ENCODE results near the gene UBE4A.
"Not testable (repeated sequence)": the region's sequence is repeated elsewhere in the genome, so short reads cannot be mapped to it uniquely, and the experiment has no call there.

UBE4A gene

DNA sequence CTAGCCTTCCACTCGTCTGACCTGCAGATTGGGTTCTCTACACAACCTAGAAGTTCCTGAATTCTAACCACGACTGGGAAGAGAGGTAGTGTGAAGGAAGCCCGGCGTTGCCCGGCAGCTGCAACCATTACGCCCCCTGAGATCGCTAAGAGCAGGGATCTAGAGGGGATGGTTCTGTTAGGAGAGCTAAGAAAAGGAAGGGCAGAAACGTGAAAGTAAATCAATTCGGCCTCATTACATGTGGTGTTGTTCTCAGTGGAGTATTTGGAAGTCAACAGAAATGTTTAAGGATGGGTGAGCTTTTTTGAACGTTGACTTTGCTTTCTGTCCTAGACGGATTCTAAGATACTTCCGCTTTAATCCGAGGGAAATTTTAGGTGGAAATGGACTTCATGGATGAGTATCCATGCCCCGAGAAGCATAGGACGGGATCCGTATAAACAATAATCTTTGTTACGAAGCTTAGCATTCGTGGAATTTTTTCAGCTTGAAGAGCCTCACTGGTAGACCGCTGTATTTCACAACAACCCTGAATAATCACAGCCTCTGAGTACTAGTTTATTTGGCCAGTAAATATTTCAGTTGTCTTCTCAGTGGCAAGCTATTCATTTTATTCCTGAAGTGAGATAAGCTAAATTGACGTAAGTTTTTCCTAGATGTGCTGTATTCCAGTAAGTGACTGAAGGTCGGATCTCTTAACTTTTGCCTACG, 42.6 kb downstream of the UBE4A start:
- Histone ChIP-seq H3K9me3 (ENCODE audit: insufficient read depth, low read length, severe bottlenecking) (no peaks in the 10 kb centered on the region), H3K4me3 (ENCODE audit: low read depth in 1 of 2, low read length in 2 of 2) (peak overlapping the region; percentile 82 to 83), H3K36me3 (ENCODE audit: insufficient read depth, low read length) (peaks cover 49% of the 10 kb centered on the region), H4K20me1 (ENCODE audit: insufficient read depth, low read length) (peaks cover 47% of the 10 kb centered on the region), H2AFZ (ENCODE audit: low read depth, low read length) (peak overlapping the region; percentile 92), H3K27me3 (ENCODE audit: insufficient read depth, low read length, poor library complexity) (no peaks in the 10 kb centered on the region), H3K9ac (ENCODE audit: low read depth, low read length) (peak overlapping the region; percentile 84), H3K79me2 (ENCODE audit: insufficient read depth, low read length) (peaks cover 64% of the 10 kb centered on the region), H3K4me1 (ENCODE audit: insufficient read depth, low read length) (peaks cover 55% of the 10 kb centered on the region), H3K27ac (ENCODE audit: low read length) (peak overlapping the region; percentile 99), H3K4me2 (ENCODE audit: insufficient read depth, low read length) (peak overlapping the region; percentile 97)
- ATAC-seq (ENCODE audit: insufficient read depth, low read depth): peak; percentile 44
- DNase-seq: no peak
- no peak for TF ChIP-seq EZH2 (IDR thresholded peaks at IDR 0.05; ENCODE audit: borderline replicate concordance, low read depth, low read length, severe bottlenecking)
- TF ChIP-seq, protein P1, sequence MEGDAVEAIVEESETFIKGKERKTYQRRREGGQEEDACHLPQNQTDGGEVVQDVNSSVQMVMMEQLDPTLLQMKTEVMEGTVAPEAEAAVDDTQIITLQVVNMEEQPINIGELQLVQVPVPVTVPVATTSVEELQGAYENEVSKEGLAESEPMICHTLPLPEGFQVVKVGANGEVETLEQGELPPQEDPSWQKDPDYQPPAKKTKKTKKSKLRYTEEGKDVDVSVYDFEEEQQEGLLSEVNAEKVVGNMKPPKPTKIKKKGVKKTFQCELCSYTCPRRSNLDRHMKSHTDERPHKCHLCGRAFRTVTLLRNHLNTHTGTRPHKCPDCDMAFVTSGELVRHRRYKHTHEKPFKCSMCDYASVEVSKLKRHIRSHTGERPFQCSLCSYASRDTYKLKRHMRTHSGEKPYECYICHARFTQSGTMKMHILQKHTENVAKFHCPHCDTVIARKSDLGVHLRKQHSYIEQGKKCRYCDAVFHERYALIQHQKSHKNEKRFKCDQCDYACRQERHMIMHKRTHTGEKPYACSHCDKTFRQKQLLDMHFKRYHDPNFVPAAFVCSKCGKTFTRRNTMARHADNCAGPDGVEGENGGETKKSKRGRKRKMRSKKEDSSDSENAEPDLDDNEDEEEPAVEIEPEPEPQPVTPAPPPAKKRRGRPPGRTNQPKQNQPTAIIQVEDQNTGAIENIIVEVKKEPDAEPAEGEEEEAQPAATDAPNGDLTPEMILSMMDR (IDR thresholded peaks at IDR 0.05; ENCODE audit: borderline replicate concordance, extremely low read depth, low read length, poor library complexity, severe bottlenecking): peak; percentile 8

DNA sequence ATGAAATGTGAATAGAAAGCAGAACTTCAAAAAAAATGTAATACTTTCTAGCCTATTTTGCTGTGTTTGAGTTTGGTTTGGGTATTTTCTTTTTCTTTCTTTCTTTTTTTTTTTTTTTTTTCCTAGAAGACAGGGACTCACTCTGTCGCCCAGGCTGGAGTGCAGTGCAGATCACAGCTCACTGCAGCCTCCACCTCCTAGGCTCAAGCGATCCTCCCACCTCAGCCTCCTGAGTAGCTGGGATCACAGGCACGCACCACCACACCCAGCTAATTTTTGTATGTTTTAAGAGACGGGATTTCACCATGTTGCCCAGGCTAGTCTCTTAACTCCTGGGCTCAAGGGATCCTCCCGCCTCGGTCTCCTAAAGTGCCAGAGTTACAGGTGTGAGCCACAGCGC, 43.2 kb downstream of the UBE4A start:
- DNase-seq; H3K9me3 ChIP-seq (ENCODE audit: insufficient read depth, low read length, severe bottlenecking); H2AFZ ChIP-seq (ENCODE audit: low read depth, low read length); H3K27me3 ChIP-seq (ENCODE audit: insufficient read depth, low read length, poor library complexity); ATAC-seq (ENCODE audit: insufficient read depth, low read depth): not testable (repeated sequence)
- Histone ChIP-seq H3K79me2 (ENCODE audit: insufficient read depth, low read length) (peaks cover 69% of the 10 kb centered on the region), H3K36me3 (ENCODE audit: insufficient read depth, low read length) (peaks cover 49% of the 10 kb centered on the region), H3K4me2 (ENCODE audit: insufficient read depth, low read length) (peak overlapping the region; percentile 97), H4K20me1 (ENCODE audit: insufficient read depth, low read length) (peaks cover 49% of the 10 kb centered on the region), H3K9ac (ENCODE audit: low read depth, low read length) (peak overlapping the region; percentile 84), H3K27ac (ENCODE audit: low read length) (peak overlapping the region; percentile 99), H3K4me1 (ENCODE audit: insufficient read depth, low read length) (peaks cover 55% of the 10 kb centered on the region), H3K4me3 (ENCODE audit: low read depth in 1 of 2, low read length in 2 of 2) (peak overlapping the region; percentile 82 to 83)

DNA sequence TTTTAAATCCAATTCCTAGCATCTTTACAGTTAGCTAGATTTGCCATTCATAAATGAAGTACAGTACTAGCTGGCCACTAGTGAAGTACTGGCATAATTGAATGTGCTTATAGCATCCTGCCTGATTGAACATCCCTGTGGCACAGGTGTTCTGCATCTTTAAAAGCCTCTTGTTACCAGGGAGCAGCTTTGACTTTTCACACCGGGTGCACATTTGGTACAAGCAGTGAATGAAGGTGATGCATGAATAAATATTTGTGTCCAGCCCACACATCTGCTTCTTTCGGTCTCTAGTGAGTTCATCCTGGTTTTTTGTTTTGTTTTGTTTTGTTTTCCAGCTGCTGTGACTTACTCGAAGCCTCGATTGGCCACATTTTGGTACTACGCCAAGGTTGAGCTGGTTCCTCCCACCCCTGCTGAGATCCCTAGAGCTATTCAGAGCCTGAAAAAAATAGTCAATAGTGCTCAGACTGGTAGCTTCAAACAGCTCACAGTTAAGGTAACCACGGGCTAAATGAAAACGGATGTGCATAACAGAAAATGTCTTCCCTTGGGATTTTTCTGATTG, 47.3 kb downstream of the UBE4A start:
- no peak overlapping the region for H3K9ac ChIP-seq (ENCODE audit: low read depth, low read length)
- peaks cover 90% of the 10 kb centered on the region for H3K79me2 ChIP-seq (ENCODE audit: insufficient read depth, low read length)
- no peaks in the 10 kb centered on the region for H3K9me3 ChIP-seq (ENCODE audit: insufficient read depth, low read length, severe bottlenecking)
- H3K27me3 ChIP-seq (ENCODE audit: insufficient read depth, low read length, poor library complexity): no peaks in the 10 kb centered on the region
- TF ChIP-seq EZH2 (IDR thresholded peaks at IDR 0.05; ENCODE audit: borderline replicate concordance, low read depth, low read length, severe bottlenecking): no peak
- TF ChIP-seq, protein P1 (IDR thresholded peaks at IDR 0.05; ENCODE audit: borderline replicate concordance, extremely low read depth, low read length, poor library complexity, severe bottlenecking): no peak
- H3K4me3 ChIP-seq (ENCODE audit: low read depth in 1 of 2, low read length in 2 of 2): no peak overlapping the region
- no peak for ATAC-seq (ENCODE audit: insufficient read depth, low read depth)
- no peak overlapping the region for H3K4me2 ChIP-seq (ENCODE audit: insufficient read depth, low read length)
- H3K36me3 ChIP-seq (ENCODE audit: insufficient read depth, low read length): peaks cover 66% of the 10 kb centered on the region
- peaks cover 63% of the 10 kb centered on the region for H4K20me1 ChIP-seq (ENCODE audit: insufficient read depth, low read length)
- DNase-seq: no peak
- no peak overlapping the region for H2AFZ ChIP-seq (ENCODE audit: low read depth, low read length)
- peaks cover 43% of the 10 kb centered on the region for H3K4me1 ChIP-seq (ENCODE audit: insufficient read depth, low read length)
- H3K27ac ChIP-seq (ENCODE audit: low read length): no peak overlapping the region

DNA sequence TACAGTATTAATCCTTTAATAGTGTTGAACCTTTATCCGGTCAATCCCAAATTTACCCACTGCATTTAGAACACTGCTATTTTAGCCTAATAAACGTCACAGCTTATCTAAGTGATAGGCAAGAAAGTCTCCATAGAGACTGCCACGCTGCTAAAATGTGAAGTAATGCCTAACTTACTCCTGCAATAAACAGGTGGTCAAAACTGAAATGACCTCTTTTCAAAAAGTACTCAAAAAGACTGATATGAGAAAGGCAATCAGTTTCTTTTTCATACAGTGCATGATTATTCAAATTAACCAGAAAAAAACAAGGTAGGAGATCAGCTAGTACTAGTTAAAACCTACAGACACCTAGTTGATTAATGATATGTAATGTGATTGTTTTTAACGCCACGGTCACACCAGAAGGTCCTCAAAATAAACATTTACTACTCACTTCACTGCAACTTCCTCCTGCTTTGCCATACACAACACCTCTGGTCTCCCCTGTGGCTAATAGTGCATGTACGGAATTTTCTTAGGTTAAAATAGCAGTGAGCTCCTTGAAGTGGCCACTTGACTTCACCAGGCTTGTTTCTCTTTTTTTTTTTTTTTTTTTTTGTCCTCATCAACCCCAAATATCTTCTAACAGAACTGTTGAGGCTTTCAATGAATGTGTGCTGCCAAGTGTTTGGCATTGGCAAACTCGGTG, 50.8 kb downstream of the UBE4A start:
- Histone ChIP-seq H3K27me3 (ENCODE audit: insufficient read depth, low read length, poor library complexity) (no peaks in the 10 kb centered on the region), H3K4me3 (ENCODE audit: low read depth in 1 of 2, low read length in 2 of 2) (no peak overlapping the region), H3K4me1 (ENCODE audit: insufficient read depth, low read length) (peaks cover 11% of the 10 kb centered on the region; the same call in 1 of the 2 replicates), H4K20me1 (ENCODE audit: insufficient read depth, low read length) (peaks cover 35% of the 10 kb centered on the region), H3K4me2 (ENCODE audit: insufficient read depth, low read length) (no peak overlapping the region), H2AFZ (ENCODE audit: low read depth, low read length) (no peak overlapping the region), H3K27ac (ENCODE audit: low read length) (no peak overlapping the region), H3K79me2 (ENCODE audit: insufficient read depth, low read length) (peaks cover 55% of the 10 kb centered on the region), H3K9me3 (ENCODE audit: insufficient read depth, low read length, severe bottlenecking) (no peaks in the 10 kb centered on the region), H3K9ac (ENCODE audit: low read depth, low read length) (no peak overlapping the region), H3K36me3 (ENCODE audit: insufficient read depth, low read length) (peaks cover 54% of the 10 kb centered on the region)
- ATAC-seq (ENCODE audit: insufficient read depth, low read depth): no peak
- TF ChIP-seq, protein P1 (IDR thresholded peaks at IDR 0.05; ENCODE audit: borderline replicate concordance, extremely low read depth, low read length, poor library complexity, severe bottlenecking): no peak
- TF ChIP-seq EZH2 (IDR thresholded peaks at IDR 0.05; ENCODE audit: borderline replicate concordance, low read depth, low read length, severe bottlenecking): no peak
- no peak for DNase-seq

Data from DND-41 (cell line).